ENCODE data around the gene NBEAL1. TPM values are rescaled to one million over a fixed set of nuclear protein-coding genes. Genes with fewer than 3 reads are reported as not detected.
"Not testable (repeated sequence)": the region's sequence is repeated elsewhere in the genome, so short reads cannot be mapped to it uniquely, and the experiment has no call there.

Gene NBEAL1
- total RNA-seq, 1 experiment from 2014 or later, result 17.0 TPM

GRCh38 chr2:203225423-203226039 is 210.9 kb downstream of the NBEAL1 start:
- intact Hi-C loops (cut with micrococcal nuclease), result loop anchor here (1.0 to 5.0 kb wide), 3 partner anchors 229 to 592 kb away; no protein-coding TSS in a partner anchor
- RAD21 ChIA-PET (ENCODE audit: low non-redundant PET in 1 of 2, low total read pairs in 2 of 2, uncharacterized antibody in 2 of 2, unreplicated experiment in 2 of 2), result no interaction called here
- no peaks in the 10 kb centered on the region for H3K4me1 ChIP-seq (ENCODE audit: control insufficient read depth in 1 of 2, insufficient read depth in 2 of 2, low read length in 2 of 2)

GRCh38 chr2:203229674-203230073 is 215.0 kb downstream of the NBEAL1 start:
- H2AFZ ChIP-seq (ENCODE audit: low read depth, low read length, poor library complexity, severe bottlenecking); RAD21 ChIA-PET (ENCODE audit: low non-redundant PET in 1 of 2, low total read pairs in 2 of 2, uncharacterized antibody in 2 of 2, unreplicated experiment in 2 of 2); H3K9ac ChIP-seq (ENCODE audit: low read length); DNase-seq (ENCODE audit: low read depth, low spot score); ATAC-seq; H3K79me2 ChIP-seq (ENCODE audit: insufficient read depth, low read length); BruUV-seq (replicated peaks); H3K9me3 ChIP-seq (ENCODE audit: control insufficient read depth in 1 of 2, insufficient read depth in 1 of 2, low read depth in 1 of 2, low read length in 2 of 2); CTCF ChIA-PET; POLR2A ChIA-PET; H3K27me3 ChIP-seq (ENCODE audit: insufficient read depth, low read length); H3K4me2 ChIP-seq (ENCODE audit: low read length); H3K36me3 ChIP-seq (ENCODE audit: control insufficient read depth in 1 of 2, insufficient read depth in 2 of 2, low read length in 2 of 2); H3K4me1 ChIP-seq (ENCODE audit: control insufficient read depth in 1 of 2, insufficient read depth in 2 of 2, low read length in 2 of 2); H3K4me3 ChIP-seq (replicated peaks in 1 of 2; ENCODE audit: low read depth in 1 of 2, low read length in 2 of 2); H4K20me1 ChIP-seq (ENCODE audit: insufficient read depth); H3K9me2 ChIP-seq (ENCODE audit: insufficient read depth); H3K27ac ChIP-seq (ENCODE audit: low read depth, low read length): not testable (repeated sequence)
- intact Hi-C loops (cut with micrococcal nuclease), result loop anchor here (5.0 kb wide), 2 partner anchors 423 to 588 kb away; no protein-coding TSS in a partner anchor

More at GRCh38 chr2:203225423-203226039, 210.9 kb downstream of the NBEAL1 start:
- Histone ChIP-seq H3K9me3 (ENCODE audit: control insufficient read depth in 1 of 2, insufficient read depth in 1 of 2, low read depth in 1 of 2, low read length in 2 of 2) (no peaks in the 10 kb centered on the region), H2AFZ (ENCODE audit: low read depth, low read length, poor library complexity, severe bottlenecking) (no peak overlapping the region), H3K27me3 (ENCODE audit: insufficient read depth, low read length) (no peaks in the 10 kb centered on the region), H3K9me2 (ENCODE audit: insufficient read depth) (no peaks in the 10 kb centered on the region), H3K27ac (ENCODE audit: low read depth, low read length) (no peak overlapping the region), H3K79me2 (ENCODE audit: insufficient read depth, low read length) (no peaks in the 10 kb centered on the region), H3K4me2 (ENCODE audit: low read length) (no peak overlapping the region), H3K36me3 (ENCODE audit: control insufficient read depth in 1 of 2, insufficient read depth in 2 of 2, low read length in 2 of 2) (no peaks in the 10 kb centered on the region), H3K4me3 (replicated peaks in 1 of 2; ENCODE audit: low read depth in 1 of 2, low read length in 2 of 2) (no peak overlapping the region), H3K9ac (ENCODE audit: low read length) (no peak overlapping the region), H4K20me1 (ENCODE audit: insufficient read depth) (no peaks in the 10 kb centered on the region)
- ATAC-seq, result peak; percentile 90
- ChIA-PET POLR2A (interaction anchor here (1.3 kb wide), 1 partner anchor 14 kb away, joined by 3 read pairs; no protein-coding TSS in a partner anchor), CTCF (interaction anchor here (0.9 to 2.1 kb wide), 7 partner anchors 10 to 684 kb away, joined by 3 to 8 read pairs (median 6); partner anchors contain the start of gene CYP20A1)
- DNase-seq (ENCODE audit: low read depth, low spot score), result peak; percentile 13
- BruUV-seq (replicated peaks), result no TSS peak
- TF ChIP-seq CTCF (IDR thresholded peaks at IDR 0.05 in 2 of 3, conservative IDR thresholded peaks at IDR 0.05 in 1 of 3; ENCODE audit: borderline replicate concordance in 1 of 3, insufficient read depth in 1 of 3, low read depth in 2 of 3, low read length in 2 of 3), result peak; percentile 56 to 82 (median 79); a peak in 5 of 6 replicates
- peak; percentile 70 for TF ChIP-seq RAD21 (IDR thresholded peaks at IDR 0.05; ENCODE audit: low read depth)
- no peak for TF ChIP-seq CBX3 (IDR thresholded peaks at IDR 0.05; ENCODE audit: low read depth)

Measured in HCT116 (cell line).